ENCODE data around the gene RNASE12.

- TF ChIP-seq CTCF (IDR thresholded peaks at IDR 0.05; ENCODE audit: low read length) (no peak), EZH2phosphoT487 (IDR thresholded peaks at IDR 0.05; ENCODE audit: low read length) (no peak), EZH2 (optimal IDR thresholded peaks at IDR 0.05; ENCODE audit: low read depth, low read length) (no peak)
Measured at GRCh38 chr14:20556500-20557211, 34.5 kb downstream of the RNASE12 start.
